ENCODE measurements around the gene VDAC2. TPM values are rescaled to one million over a fixed set of nuclear protein-coding genes. Genes with fewer than 3 reads are reported as not detected.

Gene VDAC2
- total and polyA plus RNA-seq, 2 donors: 78.3 to 146 TPM

- no peaks in the 10 kb centered on the region for H3K36me3 ChIP-seq (ENCODE audit: control insufficient read depth in 2 of 2, insufficient read depth in 2 of 2, low read length in 1 of 2)
- no peaks in the 10 kb centered on the region for H3K27me3 ChIP-seq (ENCODE audit: control insufficient read depth in 2 of 2, insufficient read depth in 1 of 2, low read length in 1 of 2)
- WGBS: 98% methylated on average over 37 of the region's 37 CpGs
- no peak overlapping the region for H3K27ac ChIP-seq (ENCODE audit: low read depth in 1 of 2, low read length in 1 of 2)
- no peak for DNase-seq (ENCODE audit: low read depth in 6 of 9, low spot score in 9 of 9)
- peaks cover 2 to 19% of the 10 kb centered on the region in 2 donors for H3K4me1 ChIP-seq (ENCODE audit: control insufficient read depth in 2 of 2, insufficient read depth in 2 of 2, low read length in 2 of 2)
- H3K4me3 ChIP-seq (ENCODE audit: low read length in 2 of 2): no peak overlapping the region
- no peaks in the 10 kb centered on the region for H3K9me3 ChIP-seq (ENCODE audit: control insufficient read depth in 2 of 2, insufficient read depth in 1 of 2, low read length in 1 of 2)
Measured at GRCh38 chr10:75238182-75239095, 27.8 kb downstream of the VDAC2 start.

- no peaks in the 10 kb centered on the region for H3K27me3 ChIP-seq (ENCODE audit: control insufficient read depth in 2 of 2, insufficient read depth in 1 of 2, low read length in 1 of 2)
- H3K4me3 ChIP-seq (ENCODE audit: low read length in 2 of 2): no peak overlapping the region
- no peaks in the 10 kb centered on the region for H3K36me3 ChIP-seq (ENCODE audit: control insufficient read depth in 2 of 2, insufficient read depth in 2 of 2, low read length in 1 of 2)
- peaks cover 0 to 13% of the 10 kb centered on the region in 2 donors for H3K4me1 ChIP-seq (ENCODE audit: control insufficient read depth in 2 of 2, insufficient read depth in 2 of 2, low read length in 2 of 2)
- 98% methylated on average over 11 of the region's 11 CpGs for WGBS
- DNase-seq (ENCODE audit: low read depth in 6 of 9, low spot score in 9 of 9): no peak
- no peak overlapping the region for H3K27ac ChIP-seq (ENCODE audit: low read depth in 1 of 2, low read length in 1 of 2)
- no peaks in the 10 kb centered on the region for H3K9me3 ChIP-seq (ENCODE audit: control insufficient read depth in 2 of 2, insufficient read depth in 1 of 2, low read length in 1 of 2)
Measured at GRCh38 chr10:75239096-75239790, 28.6 kb downstream of the VDAC2 start.

GRCh38 chr10:75240329-75241076 lies 29.9 kb downstream of the VDAC2 start:
- Histone ChIP-seq H3K4me3 (ENCODE audit: low read length in 2 of 2) (no peak overlapping the region), H3K27ac (ENCODE audit: low read depth in 1 of 2, low read length in 1 of 2) (no peak overlapping the region), H3K36me3 (ENCODE audit: control insufficient read depth in 2 of 2, insufficient read depth in 2 of 2, low read length in 1 of 2) (no peaks in the 10 kb centered on the region), H3K27me3 (ENCODE audit: control insufficient read depth in 2 of 2, insufficient read depth in 1 of 2, low read length in 1 of 2) (no peaks in the 10 kb centered on the region), H3K4me1 (ENCODE audit: control insufficient read depth in 2 of 2, insufficient read depth in 2 of 2, low read length in 2 of 2) (peaks cover 0 to 4% of the 10 kb centered on the region in 2 donors), H3K9me3 (ENCODE audit: control insufficient read depth in 2 of 2, insufficient read depth in 1 of 2, low read length in 1 of 2) (no peaks in the 10 kb centered on the region)
- no peak for DNase-seq (ENCODE audit: low read depth in 6 of 9, low spot score in 9 of 9)
- 96% methylated on average over 12 of the region's 12 CpGs for WGBS

- Histone ChIP-seq H3K36me3 (ENCODE audit: control insufficient read depth in 2 of 2, insufficient read depth in 2 of 2, low read length in 1 of 2) (no peaks in the 10 kb centered on the region), H3K4me1 (ENCODE audit: control insufficient read depth in 2 of 2, insufficient read depth in 2 of 2, low read length in 2 of 2) (no peaks in the 10 kb centered on the region), H3K27ac (ENCODE audit: low read depth in 1 of 2, low read length in 1 of 2) (no peak overlapping the region), H3K27me3 (ENCODE audit: control insufficient read depth in 2 of 2, insufficient read depth in 1 of 2, low read length in 1 of 2) (no peaks in the 10 kb centered on the region), H3K4me3 (ENCODE audit: low read length in 2 of 2) (no peak overlapping the region), H3K9me3 (ENCODE audit: control insufficient read depth in 2 of 2, insufficient read depth in 1 of 2, low read length in 1 of 2) (no peaks in the 10 kb centered on the region)
- DNase-seq (ENCODE audit: low read depth in 6 of 9, low spot score in 9 of 9): no peak
- 94% methylated on average over 10 of the region's 10 CpGs for WGBS
Measured at GRCh38 chr10:75243426-75243825, 32.8 kb downstream of the VDAC2 start.

GRCh38 chr10:75244487-75245353 lies 34.1 kb downstream of the VDAC2 start:
- Histone ChIP-seq H3K9me3 (ENCODE audit: control insufficient read depth in 2 of 2, insufficient read depth in 1 of 2, low read length in 1 of 2) (no peaks in the 10 kb centered on the region), H3K27me3 (ENCODE audit: control insufficient read depth in 2 of 2, insufficient read depth in 1 of 2, low read length in 1 of 2) (no peaks in the 10 kb centered on the region), H3K4me1 (ENCODE audit: control insufficient read depth in 2 of 2, insufficient read depth in 2 of 2, low read length in 2 of 2) (no peaks in the 10 kb centered on the region), H3K27ac (ENCODE audit: low read depth in 1 of 2, low read length in 1 of 2) (no peak overlapping the region), H3K4me3 (ENCODE audit: low read length in 2 of 2) (no peak overlapping the region), H3K36me3 (ENCODE audit: control insufficient read depth in 2 of 2, insufficient read depth in 2 of 2, low read length in 1 of 2) (no peaks in the 10 kb centered on the region)
- WGBS: 91% methylated on average over 8 of the region's 8 CpGs
- DNase-seq (ENCODE audit: low read depth in 6 of 9, low spot score in 9 of 9): no peak

GRCh38 chr10:75245354-75246250 lies 35.0 kb downstream of the VDAC2 start:
- Histone ChIP-seq H3K36me3 (ENCODE audit: control insufficient read depth in 2 of 2, insufficient read depth in 2 of 2, low read length in 1 of 2) (no peaks in the 10 kb centered on the region), H3K27ac (ENCODE audit: low read depth in 1 of 2, low read length in 1 of 2) (no peak overlapping the region), H3K4me3 (ENCODE audit: low read length in 2 of 2) (no peak overlapping the region), H3K27me3 (ENCODE audit: control insufficient read depth in 2 of 2, insufficient read depth in 1 of 2, low read length in 1 of 2) (no peaks in the 10 kb centered on the region), H3K4me1 (ENCODE audit: control insufficient read depth in 2 of 2, insufficient read depth in 2 of 2, low read length in 2 of 2) (no peaks in the 10 kb centered on the region), H3K9me3 (ENCODE audit: control insufficient read depth in 2 of 2, insufficient read depth in 1 of 2, low read length in 1 of 2) (no peaks in the 10 kb centered on the region)
- DNase-seq (ENCODE audit: low read depth in 6 of 9, low spot score in 9 of 9): no peak
- 95% methylated on average over 10 of the region's 10 CpGs for WGBS

- Histone ChIP-seq H3K9me3 (ENCODE audit: control insufficient read depth in 2 of 2, insufficient read depth in 1 of 2, low read length in 1 of 2) (no peaks in the 10 kb centered on the region), H3K4me1 (ENCODE audit: control insufficient read depth in 2 of 2, insufficient read depth in 2 of 2, low read length in 2 of 2) (no peaks in the 10 kb centered on the region), H3K4me3 (ENCODE audit: low read length in 2 of 2) (no peak overlapping the region), H3K27me3 (ENCODE audit: control insufficient read depth in 2 of 2, insufficient read depth in 1 of 2, low read length in 1 of 2) (no peaks in the 10 kb centered on the region), H3K27ac (ENCODE audit: low read depth in 1 of 2, low read length in 1 of 2) (no peak overlapping the region), H3K36me3 (ENCODE audit: control insufficient read depth in 2 of 2, insufficient read depth in 2 of 2, low read length in 1 of 2) (no peaks in the 10 kb centered on the region)
- WGBS: 96% methylated on average over 6 of the region's 6 CpGs
- no peak for DNase-seq (ENCODE audit: low read depth in 6 of 9, low spot score in 9 of 9)
Measured at GRCh38 chr10:75246506-75246905, 35.9 kb downstream of the VDAC2 start.

GRCh38 chr10:75247797-75248196 lies 37.2 kb downstream of the VDAC2 start:
- H3K36me3 ChIP-seq (ENCODE audit: control insufficient read depth in 2 of 2, insufficient read depth in 2 of 2, low read length in 1 of 2): no peaks in the 10 kb centered on the region
- no peaks in the 10 kb centered on the region for H3K9me3 ChIP-seq (ENCODE audit: control insufficient read depth in 2 of 2, insufficient read depth in 1 of 2, low read length in 1 of 2)
- H3K27me3 ChIP-seq (ENCODE audit: control insufficient read depth in 2 of 2, insufficient read depth in 1 of 2, low read length in 1 of 2): no peaks in the 10 kb centered on the region
- no peaks in the 10 kb centered on the region for H3K4me1 ChIP-seq (ENCODE audit: control insufficient read depth in 2 of 2, insufficient read depth in 2 of 2, low read length in 2 of 2)
- DNase-seq (ENCODE audit: low read depth in 6 of 9, low spot score in 9 of 9): no peak
- H3K27ac ChIP-seq (ENCODE audit: low read depth in 1 of 2, low read length in 1 of 2): no peak overlapping the region
- H3K4me3 ChIP-seq (ENCODE audit: low read length in 2 of 2): no peak overlapping the region
- WGBS: 96% methylated on average over 5 of the region's 5 CpGs

Measured in thymus (tissue), 11 donors.